VCaP (cell line): Measurements from ENCODE around the gene CHGA.
A peak's percentile ranks its signal among the peaks of the same experiment; 100 is the strongest.

Source experiments
- H3K27ac ChIP-seq: fragments of 450-650 bp; 2 replicates; pipeline ENCODE4 v1.5.1; 2017
- TF ChIP-seq, protein P1 (sequence below): fragments of 450-650 bp; conservative IDR thresholded peaks from 2 replicates; pipeline ENCODE4 v1.5.1; 2017; ENCODE audit warnings: mild to moderate bottlenecking, moderate library complexity

CHGA gene

GRCh38 chr14:92906420-92906819, 16.5 kb upstream of the CHGA start:
- peak overlapping the region; percentile 35; the same call in 1 of the 2 replicates for H3K27ac ChIP-seq
- TF ChIP-seq, protein P1, sequence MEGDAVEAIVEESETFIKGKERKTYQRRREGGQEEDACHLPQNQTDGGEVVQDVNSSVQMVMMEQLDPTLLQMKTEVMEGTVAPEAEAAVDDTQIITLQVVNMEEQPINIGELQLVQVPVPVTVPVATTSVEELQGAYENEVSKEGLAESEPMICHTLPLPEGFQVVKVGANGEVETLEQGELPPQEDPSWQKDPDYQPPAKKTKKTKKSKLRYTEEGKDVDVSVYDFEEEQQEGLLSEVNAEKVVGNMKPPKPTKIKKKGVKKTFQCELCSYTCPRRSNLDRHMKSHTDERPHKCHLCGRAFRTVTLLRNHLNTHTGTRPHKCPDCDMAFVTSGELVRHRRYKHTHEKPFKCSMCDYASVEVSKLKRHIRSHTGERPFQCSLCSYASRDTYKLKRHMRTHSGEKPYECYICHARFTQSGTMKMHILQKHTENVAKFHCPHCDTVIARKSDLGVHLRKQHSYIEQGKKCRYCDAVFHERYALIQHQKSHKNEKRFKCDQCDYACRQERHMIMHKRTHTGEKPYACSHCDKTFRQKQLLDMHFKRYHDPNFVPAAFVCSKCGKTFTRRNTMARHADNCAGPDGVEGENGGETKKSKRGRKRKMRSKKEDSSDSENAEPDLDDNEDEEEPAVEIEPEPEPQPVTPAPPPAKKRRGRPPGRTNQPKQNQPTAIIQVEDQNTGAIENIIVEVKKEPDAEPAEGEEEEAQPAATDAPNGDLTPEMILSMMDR = no peak

DNA sequence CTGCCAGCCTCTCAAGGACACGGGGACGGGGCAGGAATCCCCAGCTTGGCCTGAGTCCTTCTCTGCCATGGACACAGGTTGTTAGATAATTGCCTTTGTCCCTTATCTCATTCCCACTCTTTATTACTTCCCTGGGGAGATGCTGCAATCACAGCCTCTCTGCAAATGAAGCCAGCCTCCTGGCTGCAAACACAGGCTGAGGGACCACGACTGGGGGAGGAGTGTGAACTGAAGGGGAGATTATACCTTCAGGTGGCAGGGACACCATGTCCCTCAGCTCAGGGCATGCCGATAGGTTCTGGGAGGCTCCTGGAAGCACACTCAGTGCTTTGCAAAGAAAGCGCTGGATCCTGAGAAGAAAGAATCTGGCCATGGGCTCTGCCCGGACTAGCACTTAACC, 16.1 kb upstream of the CHGA start:
- TF ChIP-seq, protein P1 = no peak
- peak overlapping the region; percentile 35; the same call in 1 of the 2 replicates for H3K27ac ChIP-seq

GRCh38 chr14:92907316-92907911, 15.5 kb upstream of the CHGA start:
- TF ChIP-seq, protein P1 = no peak
- 0 out of 2 replicates have a peak overlapping the region, but pooled peaks have one; percentile 35 for H3K27ac ChIP-seq

DNA sequence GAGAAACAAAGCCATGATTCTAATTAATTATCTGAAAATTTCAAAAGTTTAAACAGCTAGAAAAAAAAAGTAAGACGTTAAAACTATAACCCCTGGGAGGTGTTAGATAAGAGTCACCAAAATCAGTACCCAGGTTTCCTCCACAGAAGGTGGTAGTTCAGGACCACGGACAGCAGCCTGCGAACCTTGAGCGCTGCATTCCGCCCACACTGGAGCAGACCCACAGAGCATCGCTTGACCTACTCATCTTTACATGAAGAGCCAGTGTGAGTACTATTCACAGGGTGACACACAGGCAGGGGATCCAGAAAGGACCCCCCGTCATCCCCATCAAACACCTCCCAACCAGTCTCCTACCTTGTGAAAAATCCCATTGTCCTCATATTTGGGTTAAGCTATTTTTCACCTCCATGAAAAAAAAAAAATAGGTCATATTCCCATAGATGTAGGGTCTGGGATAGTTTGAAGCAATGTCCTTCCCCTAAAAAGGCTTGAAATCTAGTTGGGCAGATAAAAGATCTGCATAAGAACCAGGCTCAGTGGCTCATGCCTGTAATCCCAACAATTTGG, 8.8 kb upstream of the CHGA start:
- H3K27ac ChIP-seq = no peak overlapping the region
- TF ChIP-seq, protein P1 = no peak

- TF ChIP-seq, protein P1 = no peak
- H3K27ac ChIP-seq = no peak overlapping the region
These were observed 6.7 kb upstream of the CHGA start for GRCh38 chr14:92916201-92916600.

- H3K27ac ChIP-seq = peak overlapping the region; percentile 30
- TF ChIP-seq, protein P1 = no peak
These were observed 5.7 kb upstream of the CHGA start for GRCh38 chr14:92917041-92917940.

GRCh38 chr14:92917956-92918355, 5.0 kb upstream of the CHGA start:
- peak overlapping the region; percentile 30 for H3K27ac ChIP-seq
- TF ChIP-seq, protein P1 = no peak
